ENCODE results near the gene ARHGEF1. TPM values are rescaled to one million over a fixed set of nuclear protein-coding genes. Genes with fewer than 3 reads are reported as not detected.

The ARHGEF1 gene
- polyA plus RNA-seq, 1 donor (not counting 4 experiments of a cell fraction or from before 2014, with no cell fraction given) = 30.5 TPM

DNA sequence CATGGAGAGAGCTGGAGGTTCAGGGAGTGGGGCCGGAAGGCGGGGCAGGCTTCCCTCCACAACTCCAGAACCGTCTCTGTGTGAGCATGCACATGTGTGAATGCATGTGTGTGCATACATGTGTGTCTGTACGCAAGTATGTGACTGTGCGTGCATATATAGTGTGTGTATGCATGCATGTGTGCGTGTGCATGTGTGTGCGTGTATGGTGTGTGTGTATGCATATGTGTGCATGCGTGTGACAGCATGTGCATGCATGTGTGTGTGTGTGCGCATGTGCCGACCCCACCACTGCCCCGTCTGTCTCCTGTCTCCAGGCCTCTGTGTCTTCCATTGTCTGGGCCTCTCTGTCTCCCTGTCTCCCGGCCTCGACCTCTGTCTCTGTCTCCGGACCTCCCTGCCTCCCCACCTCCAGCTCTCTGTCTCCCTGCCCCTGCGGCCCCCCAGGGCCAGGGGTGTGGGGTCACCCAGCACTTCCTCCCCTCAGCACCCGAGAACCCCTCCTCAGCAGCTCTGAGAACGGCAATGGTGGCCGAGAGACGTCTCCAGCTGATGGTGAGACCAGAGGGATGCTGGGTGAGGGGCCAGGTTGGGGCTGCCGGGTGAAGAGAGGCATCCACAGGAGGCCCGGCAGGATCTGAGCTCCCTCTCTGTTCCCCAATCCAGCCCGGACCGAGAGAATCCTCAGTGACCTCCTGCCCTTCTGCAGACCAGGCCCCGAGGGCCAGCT lies 22.5 kb downstream of the ARHGEF1 start:
- H3K9ac ChIP-seq (ENCODE audit: control insufficient read depth, extremely low read depth, insufficient read depth, low read length) = no peak overlapping the region
- no peaks in the 10 kb centered on the region for H3K4me1 ChIP-seq (ENCODE audit: control insufficient read depth, extremely low read depth, insufficient read depth, low read length)
- H4K20me1 ChIP-seq (ENCODE audit: control insufficient read depth, extremely low read depth, insufficient read depth, low read length) = peaks cover 5% of the 10 kb centered on the region
- no peak overlapping the region for H3K27ac ChIP-seq (ENCODE audit: control insufficient read depth, insufficient read depth, low read length)
- dilution Hi-C loops (cut with MboI; ENCODE audit: extremely low pct_ligation_motif_present, low sequenced_read_pairs) = no loop called here
- no peak for TF ChIP-seq EZH2 (IDR thresholded peaks at IDR 0.05; ENCODE audit: low read length)
- DNase-seq (ENCODE audit: low read depth, low spot score) (no peak), FAIRE-seq (no peak)
- H3K9me1 ChIP-seq (ENCODE audit: control insufficient read depth, extremely low read depth, insufficient read depth, low read length) = no peaks in the 10 kb centered on the region
- no peaks in the 10 kb centered on the region for H3K9me3 ChIP-seq (ENCODE audit: control insufficient read depth, low read depth, low read length)
- no peak overlapping the region for H3K4me2 ChIP-seq (ENCODE audit: control insufficient read depth, extremely low read depth, insufficient read depth, low read depth, low read length)
- H3K4me3 ChIP-seq (ENCODE audit: control insufficient read depth in 2 of 3, extremely low read depth in 1 of 3, insufficient read depth in 2 of 3, low read depth in 1 of 3, low read length in 3 of 3) = no peak overlapping the region
- H3K79me2 ChIP-seq (ENCODE audit: control insufficient read depth, insufficient read depth, low read length) = no peaks in the 10 kb centered on the region
- peaks cover 5% of the 10 kb centered on the region for H3K27me3 ChIP-seq (ENCODE audit: control insufficient read depth, extremely low read depth, insufficient read depth, low read length)
- H2AFZ ChIP-seq (ENCODE audit: control insufficient read depth, low read length) = no peak overlapping the region
- H3K36me3 ChIP-seq (ENCODE audit: control insufficient read depth in 2 of 2, extremely low read depth in 1 of 2, insufficient read depth in 2 of 2, low read length in 2 of 2) = peaks cover 40 to 43% of the 10 kb centered on the region in 2 experiments

- FAIRE-seq (no peak), DNase-seq (ENCODE audit: low read depth, low spot score) (no peak)
- H3K9me1 ChIP-seq (ENCODE audit: control insufficient read depth, extremely low read depth, insufficient read depth, low read length) = no peaks in the 10 kb centered on the region
- no peaks in the 10 kb centered on the region for H3K79me2 ChIP-seq (ENCODE audit: control insufficient read depth, insufficient read depth, low read length)
- no peaks in the 10 kb centered on the region for H3K4me1 ChIP-seq (ENCODE audit: control insufficient read depth, extremely low read depth, insufficient read depth, low read length)
- peaks cover 13% of the 10 kb centered on the region for H3K27me3 ChIP-seq (ENCODE audit: control insufficient read depth, extremely low read depth, insufficient read depth, low read length)
- TF ChIP-seq CTCF (optimal IDR thresholded peaks at IDR 0.05 in 1 of 3, IDR thresholded peaks at IDR 0.05 in 1 of 3, conservative IDR thresholded peaks at IDR 0.05 in 1 of 3; ENCODE audit: extremely low read depth in 1 of 3, insufficient read depth in 2 of 3, low read length in 3 of 3) (no peak), EZH2 (IDR thresholded peaks at IDR 0.05; ENCODE audit: low read length) (no peak)
- peaks cover 38 to 43% of the 10 kb centered on the region in 2 experiments for H3K36me3 ChIP-seq (ENCODE audit: control insufficient read depth in 2 of 2, extremely low read depth in 1 of 2, insufficient read depth in 2 of 2, low read length in 2 of 2)
- dilution Hi-C loops (cut with MboI; ENCODE audit: extremely low pct_ligation_motif_present, low sequenced_read_pairs) = no loop called here
- no peak overlapping the region for H3K9ac ChIP-seq (ENCODE audit: control insufficient read depth, extremely low read depth, insufficient read depth, low read length)
- H3K4me3 ChIP-seq (ENCODE audit: control insufficient read depth in 2 of 3, extremely low read depth in 1 of 3, insufficient read depth in 2 of 3, low read depth in 1 of 3, low read length in 3 of 3) = no peak overlapping the region
- H3K9me3 ChIP-seq (ENCODE audit: control insufficient read depth, low read depth, low read length) = no peaks in the 10 kb centered on the region
- no peak overlapping the region for H2AFZ ChIP-seq (ENCODE audit: control insufficient read depth, low read length)
- H3K4me2 ChIP-seq (ENCODE audit: control insufficient read depth, extremely low read depth, insufficient read depth, low read depth, low read length) = no peak overlapping the region
- H4K20me1 ChIP-seq (ENCODE audit: control insufficient read depth, extremely low read depth, insufficient read depth, low read length) = peaks cover 13% of the 10 kb centered on the region
- H3K27ac ChIP-seq (ENCODE audit: control insufficient read depth, insufficient read depth, low read length) = no peak overlapping the region
These were observed 23.3 kb downstream of the ARHGEF1 start for GRCh38 chr19:41906271-41906670.
